ENCODE data around the gene SLC49A4.

SLC49A4 gene

GRCh38 chr3:122918576-122919290 lies 123.9 kb downstream of the SLC49A4 start:
- no peak for TF ChIP-seq CTCF (conservative IDR thresholded peaks at IDR 0.05)

GRCh38 chr3:122919291-122919610 lies 124.4 kb downstream of the SLC49A4 start:
- no peak for TF ChIP-seq CTCF (conservative IDR thresholded peaks at IDR 0.05)
- no peak overlapping the region for H3K27ac ChIP-seq

More at GRCh38 chr3:122918576-122919290, 123.9 kb downstream of the SLC49A4 start:
- H3K27ac ChIP-seq, result no peak overlapping the region

- no peak for TF ChIP-seq CTCF (conservative IDR thresholded peaks at IDR 0.05)
Measured at GRCh38 chr3:122920986-122921385, 126.1 kb downstream of the SLC49A4 start.

GRCh38 chr3:122921791-122922651 lies 127.2 kb downstream of the SLC49A4 start:
- peak; percentile 14 for TF ChIP-seq CTCF (conservative IDR thresholded peaks at IDR 0.05)
- no peak overlapping the region for H3K27ac ChIP-seq

More at GRCh38 chr3:122920986-122921385, 126.1 kb downstream of the SLC49A4 start:
- no peak overlapping the region for H3K27ac ChIP-seq

GRCh38 chr3:122923611-122924010 lies 128.7 kb downstream of the SLC49A4 start:
- no peak for TF ChIP-seq CTCF (conservative IDR thresholded peaks at IDR 0.05)
- H3K27ac ChIP-seq, result no peak overlapping the region

- TF ChIP-seq CTCF (conservative IDR thresholded peaks at IDR 0.05), result no peak
- no peak overlapping the region for H3K27ac ChIP-seq
Measured at GRCh38 chr3:122924056-122924455, 129.2 kb downstream of the SLC49A4 start.

- no peak for TF ChIP-seq CTCF (conservative IDR thresholded peaks at IDR 0.05)
Measured at GRCh38 chr3:122925756-122926155, 130.9 kb downstream of the SLC49A4 start.

More at GRCh38 chr3:122925756-122926155, 130.9 kb downstream of the SLC49A4 start:
- H3K27ac ChIP-seq, result no peak overlapping the region

All from VCaP (cell line).